Right hindlimb (tissue), 1 donor: ENCODE data around the gene APOBEC3A.
"Not testable (repeated sequence)": the region's sequence is repeated elsewhere in the genome, so short reads cannot be mapped to it uniquely, and the experiment has no call there.

Experiments
- DNase-seq: peaks from one replicate; pipeline ENCODE4 v3.0.0-alpha.2; 2018

APOBEC3A gene

DNA sequence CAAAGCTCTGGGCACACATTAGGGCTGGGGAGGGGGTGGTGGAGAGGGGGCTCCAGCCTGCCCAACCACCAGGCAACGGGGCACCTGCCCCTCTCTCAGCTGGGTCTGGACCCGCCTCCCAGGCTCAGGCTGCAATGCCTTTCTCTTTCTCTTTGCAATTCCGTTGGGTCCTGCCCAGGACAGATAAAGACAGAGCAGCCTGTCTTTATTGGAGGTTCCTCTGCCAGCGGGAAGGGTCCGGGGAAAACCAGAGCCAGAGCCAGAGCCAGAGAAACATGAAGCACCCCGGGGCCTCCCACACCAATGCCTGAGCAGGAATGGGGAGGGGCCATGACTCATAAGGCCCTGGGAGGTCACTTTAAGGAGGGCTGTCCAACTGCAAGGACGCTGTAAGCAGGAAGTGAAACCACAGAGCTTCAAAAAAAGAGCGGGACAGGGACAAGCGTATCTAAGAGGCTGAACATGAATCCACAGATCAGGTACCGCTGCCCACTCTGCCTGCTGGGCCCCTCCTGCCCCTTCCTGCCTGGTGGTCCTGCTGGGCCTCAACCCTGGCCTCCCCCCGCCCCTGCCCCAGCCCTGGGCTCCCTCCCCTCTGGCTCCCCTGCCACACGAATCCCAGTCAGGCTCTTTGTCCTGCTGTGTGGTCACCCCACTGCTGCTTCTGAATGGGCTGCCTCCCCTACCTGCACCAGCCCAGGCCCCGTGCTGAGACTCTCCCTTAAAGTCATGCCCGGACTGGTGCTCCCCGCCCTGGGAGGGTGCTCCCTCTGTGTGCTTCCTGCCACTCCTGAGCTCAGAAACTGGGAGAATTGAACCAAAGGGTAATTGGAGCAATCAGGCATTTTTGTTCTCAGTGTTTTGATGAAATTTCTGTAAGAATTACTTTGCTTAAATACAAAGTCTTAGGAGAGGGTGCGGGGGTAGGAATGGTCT, 24.9 kb downstream of the APOBEC3A start, which contains the start of gene APOBEC3B:
TSS of gene APOBEC3B (plus strand) at position 356 of the 936 bp plus-strand sequence. CDS start at position 463, 107 bp downstream.
- DNase-seq = peak; percentile 91

DNA sequence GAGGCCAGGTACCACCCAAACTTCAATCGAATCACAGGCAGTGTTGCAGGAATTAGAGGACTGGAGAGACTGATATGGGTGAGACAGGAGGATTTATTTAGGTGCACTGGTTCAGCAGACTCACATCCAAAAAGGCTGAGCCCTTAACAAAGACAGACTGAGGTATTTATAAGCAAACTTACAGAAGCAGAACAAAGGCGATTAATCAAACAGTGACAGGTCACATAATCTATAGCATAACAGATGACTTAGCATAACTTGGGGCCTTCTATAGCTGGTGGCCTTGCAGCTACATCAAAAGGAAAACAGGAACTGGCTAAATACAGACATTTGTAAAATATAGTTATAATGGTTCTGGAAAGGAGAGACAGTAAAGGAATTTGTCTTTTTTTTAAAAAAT, 26.8 kb downstream of the APOBEC3A start:
- no peak for DNase-seq

DNA sequence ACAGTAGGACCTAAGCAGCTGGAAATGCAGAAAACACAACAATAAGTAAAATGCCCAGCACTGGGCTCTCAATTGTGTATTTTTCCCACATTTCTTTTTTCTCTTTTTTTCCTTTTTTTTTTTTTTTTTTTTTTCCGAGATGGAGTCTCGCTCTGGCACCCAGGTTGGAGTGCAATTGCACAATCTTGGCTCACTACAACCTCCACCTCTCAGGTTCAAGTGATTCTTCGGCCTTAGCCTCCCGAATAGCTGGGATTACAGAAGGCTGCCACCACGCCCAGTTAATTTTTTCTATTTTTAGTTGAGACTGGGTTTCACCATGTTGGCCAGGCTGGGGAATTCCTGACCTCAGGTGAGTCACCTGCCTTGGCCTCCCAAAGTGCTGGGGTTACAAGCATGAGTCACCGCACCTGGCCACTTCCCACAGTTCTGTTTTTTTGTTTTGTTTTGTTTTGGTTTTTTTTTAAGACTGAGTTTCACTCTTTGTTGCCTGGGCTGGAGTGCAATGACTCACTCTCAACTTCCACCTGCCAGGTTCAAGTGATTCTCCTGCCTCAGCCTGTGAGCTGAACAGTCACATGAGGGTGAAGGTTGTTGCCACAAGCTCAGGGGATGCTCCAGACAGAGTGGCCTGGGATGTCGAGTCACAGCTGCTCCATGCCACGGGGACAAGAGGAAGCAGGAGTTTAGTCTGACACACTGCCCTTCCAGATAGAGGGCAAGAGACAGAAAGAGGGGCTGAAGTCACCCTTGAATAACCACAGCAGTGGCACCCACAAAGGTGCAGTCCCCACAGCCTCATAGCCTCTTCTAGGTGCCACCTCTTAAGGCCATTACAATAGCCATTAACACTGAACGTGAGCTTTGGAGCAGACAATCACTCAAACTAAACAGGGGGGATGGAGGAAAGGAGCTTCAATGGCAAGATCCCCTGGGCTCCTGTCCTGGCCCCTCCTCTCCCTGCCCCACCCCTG, 27.7 kb downstream of the APOBEC3A start:
- DNase-seq = not testable (repeated sequence)

DNA sequence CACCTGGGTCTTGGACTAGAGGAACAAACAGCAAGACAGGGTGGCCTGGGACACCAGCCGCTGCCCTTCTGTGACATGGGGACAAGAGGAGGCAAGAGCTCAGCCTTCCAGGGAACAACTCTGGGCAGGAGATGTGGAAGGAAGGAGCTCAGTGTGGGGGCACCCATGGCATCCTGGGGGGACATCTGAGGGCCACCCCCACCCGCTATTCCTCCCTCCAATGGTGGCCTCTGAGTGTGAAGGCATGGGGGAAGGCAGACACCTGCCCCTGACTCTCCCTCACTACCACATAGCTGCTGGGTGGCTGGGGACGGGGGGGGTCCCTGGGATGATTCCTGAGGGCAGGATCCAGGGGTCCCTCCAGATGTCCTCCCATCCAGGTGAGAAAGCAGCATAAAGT, 29.2 kb downstream of the APOBEC3A start:
- no peak for DNase-seq

DNA sequence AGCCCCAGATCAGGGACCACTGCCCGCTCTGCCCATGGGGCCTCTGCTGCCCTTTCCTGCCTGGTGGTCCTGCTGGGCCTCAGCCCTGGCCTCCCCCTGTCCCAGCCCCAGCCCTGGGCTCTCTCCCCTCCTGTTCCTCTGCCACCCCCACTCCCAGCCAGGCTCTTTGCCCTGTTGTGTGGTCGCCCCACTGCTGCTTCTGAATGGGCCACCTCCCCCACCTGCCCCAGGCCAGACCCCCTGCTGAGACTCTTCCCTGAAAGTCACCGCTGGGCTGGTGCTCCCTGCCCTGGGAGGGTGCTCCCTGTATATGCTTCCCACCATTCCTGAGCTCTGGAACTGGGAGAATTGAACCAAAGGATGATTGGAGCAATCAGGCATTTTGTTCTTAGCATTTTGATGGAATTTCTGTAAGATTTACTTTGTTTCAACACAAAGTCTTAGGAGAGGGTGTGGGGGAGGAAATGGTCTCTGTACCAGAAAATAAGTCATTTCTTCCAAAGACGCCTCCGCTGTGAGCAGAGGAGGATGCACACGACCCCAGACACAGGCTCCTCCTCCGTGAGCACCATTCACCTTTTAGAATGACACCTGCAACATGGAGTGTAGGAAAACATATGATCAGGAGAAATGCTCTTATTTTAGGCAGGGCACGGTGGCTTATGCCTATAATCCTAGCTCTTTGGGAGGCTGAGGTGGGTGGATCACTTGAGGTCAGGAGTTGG, 29.9 kb downstream of the APOBEC3A start:
- DNase-seq = no peak

DNA sequence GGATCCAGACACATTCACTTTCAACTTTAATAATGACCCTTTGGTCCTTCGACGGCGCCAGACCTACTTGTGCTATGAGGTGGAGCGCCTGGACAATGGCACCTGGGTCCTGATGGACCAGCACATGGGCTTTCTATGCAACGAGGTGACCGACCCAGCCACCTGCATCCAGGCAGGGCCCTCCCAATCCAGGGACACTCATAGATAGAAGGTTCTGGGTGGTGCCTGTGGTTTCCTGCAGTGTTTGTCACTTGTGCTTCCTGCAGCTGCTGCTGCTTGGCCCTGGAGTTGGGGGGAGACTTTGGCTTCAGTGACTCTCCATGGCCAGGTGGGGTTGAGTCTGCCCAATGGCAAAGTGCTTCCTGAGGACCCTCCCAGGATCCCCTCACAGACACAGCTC, 32.1 kb downstream of the APOBEC3A start:
- no peak for DNase-seq

DNA sequence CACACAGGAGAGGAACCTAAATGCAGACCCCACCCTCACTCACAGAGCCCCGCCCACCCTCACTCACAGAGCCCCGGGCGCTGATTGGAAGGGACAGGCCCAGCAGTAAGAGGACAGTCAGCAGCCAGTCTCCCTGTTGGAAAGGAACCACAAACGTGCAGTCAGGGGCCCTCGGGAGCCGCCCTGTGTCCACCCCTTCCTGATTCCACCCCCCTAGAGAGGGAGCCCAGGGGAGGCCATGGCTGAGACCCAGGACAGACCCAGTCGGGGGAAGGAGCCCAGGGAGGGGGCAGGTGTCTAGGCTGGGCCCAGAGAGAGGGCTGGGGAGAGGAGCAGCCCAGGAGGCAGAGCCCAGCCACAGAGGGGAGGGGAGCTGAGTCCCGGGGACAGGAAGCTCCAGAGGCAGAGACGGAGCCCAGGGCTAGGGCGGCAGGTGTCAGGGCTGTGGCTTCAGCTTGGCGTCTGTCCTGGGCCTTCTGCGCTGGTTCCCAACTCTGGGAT, 35.5 kb downstream of the APOBEC3A start:
- DNase-seq = peak; percentile 45

DNA sequence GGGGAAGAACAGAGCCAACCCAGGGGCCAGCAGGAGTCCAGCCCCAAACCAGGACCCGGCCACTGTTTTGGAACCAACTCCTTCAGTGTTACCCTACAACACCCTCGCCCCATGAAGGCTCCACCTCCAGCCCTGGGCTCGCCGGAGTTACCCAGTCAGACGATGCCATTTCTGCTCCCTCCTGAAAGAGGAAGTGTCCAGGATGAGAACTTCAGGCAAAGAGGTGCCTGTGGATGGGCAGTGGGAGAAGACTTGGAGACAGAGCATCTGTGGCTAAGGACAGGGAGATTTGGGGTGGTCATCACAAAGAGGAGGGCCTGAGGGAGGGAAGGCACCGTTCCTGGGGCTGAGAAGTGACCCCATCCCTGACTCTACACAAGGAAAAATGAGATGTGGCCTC, 38.7 kb downstream of the APOBEC3A start:
- no peak for DNase-seq

DNA sequence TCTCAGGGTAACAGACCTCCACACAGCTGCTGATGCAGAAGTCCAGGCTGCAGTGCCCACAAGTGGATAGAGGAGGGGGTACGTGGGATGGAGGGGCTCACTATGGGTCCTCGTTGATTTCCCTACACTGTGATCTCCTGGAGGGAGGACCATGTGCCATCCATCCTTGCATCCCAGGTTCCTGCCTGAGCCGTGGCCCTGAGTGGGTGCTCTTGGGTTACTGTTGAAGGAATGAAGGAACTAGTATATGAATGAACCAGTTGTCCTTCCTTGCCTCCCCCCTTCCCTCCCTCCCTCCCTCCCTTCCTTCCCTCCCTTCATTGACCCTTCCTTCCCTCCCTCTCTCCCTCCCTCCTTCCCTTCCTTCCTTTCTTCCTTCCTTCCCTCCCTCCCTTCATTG, 40.1 kb downstream of the APOBEC3A start:
- no peak for DNase-seq

DNA sequence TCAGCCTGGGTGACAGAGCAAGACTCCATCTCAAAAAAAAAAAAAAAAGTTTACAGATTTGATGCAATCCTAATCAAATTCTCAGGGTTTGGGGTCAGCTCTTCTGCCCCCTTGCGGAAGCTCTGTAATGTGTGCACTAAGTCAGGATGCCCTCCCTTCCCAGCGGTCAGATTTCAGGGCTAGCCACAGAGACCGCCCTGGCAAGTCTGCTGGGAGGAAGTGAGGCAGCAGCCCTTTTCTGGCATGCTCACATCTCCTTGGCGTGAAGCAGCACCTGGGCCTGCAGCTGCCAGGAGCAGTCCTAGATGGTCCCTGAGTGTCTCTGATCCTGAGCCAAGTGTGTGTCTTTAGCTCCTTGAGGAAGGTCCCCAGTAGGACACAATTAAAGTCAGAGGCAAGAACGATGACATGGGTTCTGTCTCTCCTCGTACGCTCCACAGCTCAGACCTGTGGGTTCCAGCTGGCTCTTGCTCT, 45.8 kb downstream of the APOBEC3A start:
- peak; percentile 83 for DNase-seq

DNA sequence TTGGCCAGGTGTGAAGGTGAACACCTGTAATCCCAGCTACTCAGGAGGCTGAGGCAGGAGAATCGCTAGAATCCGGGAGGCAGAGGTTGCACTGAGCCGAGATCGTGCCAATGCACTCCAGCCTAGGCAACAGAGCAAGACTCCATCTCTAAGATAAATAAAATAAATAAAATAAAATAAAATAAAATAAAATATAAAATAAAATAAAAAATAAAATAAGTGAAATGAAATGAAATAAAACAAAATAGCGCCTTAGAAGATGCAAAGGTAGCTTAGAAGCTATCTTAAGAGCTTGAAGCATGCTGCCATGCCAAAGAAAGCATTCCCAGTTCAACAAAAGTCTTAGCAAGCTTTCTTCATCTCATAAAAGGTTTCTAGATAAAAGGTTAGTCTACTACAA, 49.8 kb downstream of the APOBEC3A start:
- DNase-seq = no peak

DNA sequence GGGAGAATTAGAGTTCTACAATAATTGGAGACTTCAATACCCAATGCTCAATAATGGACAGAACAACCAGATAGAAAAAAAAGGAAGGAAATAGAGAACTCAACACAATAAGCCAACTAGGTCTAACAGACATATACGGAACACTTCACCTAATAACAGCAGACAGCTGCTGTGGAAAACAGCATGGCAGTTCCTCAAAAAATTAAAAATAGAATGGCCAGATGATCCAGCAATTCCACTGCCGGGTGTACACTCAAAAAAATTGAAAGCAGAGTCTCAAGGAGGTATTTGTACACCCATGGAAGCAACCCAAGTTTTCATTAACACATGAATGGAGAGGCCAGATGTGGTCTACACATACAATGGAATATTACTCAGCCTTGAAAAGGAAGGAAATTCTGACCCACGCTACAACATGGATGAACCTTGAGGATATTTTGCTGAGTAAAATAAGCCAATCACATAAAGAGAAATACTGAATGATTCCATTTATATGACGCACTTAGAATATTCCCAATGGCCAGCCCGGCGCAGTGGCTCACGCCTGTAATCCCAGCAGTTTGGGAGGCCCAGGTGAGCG, 51.0 kb downstream of the APOBEC3A start:
- not testable (repeated sequence) for DNase-seq

DNA sequence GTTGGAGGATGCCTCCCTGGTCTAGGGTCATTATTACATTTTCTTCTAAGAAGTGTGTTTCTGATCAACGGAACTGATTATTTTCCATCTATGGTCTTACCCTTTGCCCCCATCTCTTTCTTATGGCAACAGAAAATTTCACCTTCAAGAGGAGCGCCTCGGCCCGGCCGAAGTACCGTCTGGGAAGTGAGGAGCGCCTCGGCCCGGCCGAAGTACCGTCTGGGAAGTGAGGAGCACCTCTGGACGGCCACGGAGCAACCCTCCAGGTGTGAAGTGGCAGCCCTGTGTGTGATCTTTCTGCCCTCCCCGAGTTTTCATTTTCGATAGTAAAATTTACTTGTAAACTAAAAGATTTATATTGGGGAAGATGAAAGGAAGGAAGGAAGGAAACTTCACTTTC, 53.5 kb downstream of the APOBEC3A start:
- DNase-seq = no peak
